H1 (cell line): Measurements from ENCODE around the gene CCDC183.

ENCODE experiments used
- CBX5 ChIP-seq: fragments of 300-800, 300-1000 bp; sonication (generic); IDR thresholded peaks from 2 replicates; pipeline ENCODE4 v1.7.1; 2016; ENCODE audit warnings: antibody characterized with exemption, low read length, low read depth
- EGR1 ChIP-seq: IDR thresholded peaks from 2 replicates; pipeline ENCODE4 v1.6.1; 2011; ENCODE audit warnings: low read depth, low read length, borderline replicate concordance
- HDAC2 ChIP-seq, 2 experiments: fragments of 300-600 bp in 1 of 2; sonication (generic) in 1 of 2; IDR thresholded peaks; 2 replicates each; pipeline ENCODE4 v1.6.1; 2011 to 2012; ENCODE audit warnings: low read depth in 2 of 2, low read length in 2 of 2, mild to moderate bottlenecking in 2 of 2, moderate library complexity in 2 of 2, borderline replicate concordance in 1 of 2, inconsistent platforms in 1 of 2
- JUN ChIP-seq: IDR thresholded peaks from 2 replicates; pipeline ENCODE4 v1.6.1; 2011; ENCODE audit warnings: low read depth, mild to moderate bottlenecking, improper control_type of control experiment, low read length
- KDM1A ChIP-seq: fragments of 200-600, 300-600 bp; sonication (generic); IDR thresholded peaks from 2 replicates; pipeline ENCODE4 v1.7.1; 2016; ENCODE audit warnings: mild to moderate bottlenecking, low read length, borderline replicate concordance
- SUZ12 ChIP-seq: fragments of 200-600 bp; sonication (generic); IDR thresholded peaks from 2 replicates; pipeline ENCODE4 v1.6.1; 2012; ENCODE audit warnings: mild to moderate bottlenecking, inconsistent platforms, low read length, moderate library complexity, mixed read lengths
- TCF12 ChIP-seq: IDR thresholded peaks from 2 replicates; pipeline ENCODE4 v1.6.1; 2011; ENCODE audit warnings: low read depth, mild to moderate bottlenecking, low read length
- TF ChIP-seq, protein P1 (sequence below), 3 experiments: IDR thresholded peaks; 1 replicate in 2 of 3; 2 replicates in 1 of 3; pipeline versions ENCODE4 v1.5.1 to v1.6.1; 2011; ENCODE audit warnings: low read length in 3 of 3, mild to moderate bottlenecking in 3 of 3, inconsistent platforms in 2 of 3, low read depth in 1 of 3, moderate library complexity in 1 of 3; ENCODE audit not compliant: insufficient read depth in 1 of 3; ENCODE audit errors: control extremely low read depth in 1 of 3

DNA sequence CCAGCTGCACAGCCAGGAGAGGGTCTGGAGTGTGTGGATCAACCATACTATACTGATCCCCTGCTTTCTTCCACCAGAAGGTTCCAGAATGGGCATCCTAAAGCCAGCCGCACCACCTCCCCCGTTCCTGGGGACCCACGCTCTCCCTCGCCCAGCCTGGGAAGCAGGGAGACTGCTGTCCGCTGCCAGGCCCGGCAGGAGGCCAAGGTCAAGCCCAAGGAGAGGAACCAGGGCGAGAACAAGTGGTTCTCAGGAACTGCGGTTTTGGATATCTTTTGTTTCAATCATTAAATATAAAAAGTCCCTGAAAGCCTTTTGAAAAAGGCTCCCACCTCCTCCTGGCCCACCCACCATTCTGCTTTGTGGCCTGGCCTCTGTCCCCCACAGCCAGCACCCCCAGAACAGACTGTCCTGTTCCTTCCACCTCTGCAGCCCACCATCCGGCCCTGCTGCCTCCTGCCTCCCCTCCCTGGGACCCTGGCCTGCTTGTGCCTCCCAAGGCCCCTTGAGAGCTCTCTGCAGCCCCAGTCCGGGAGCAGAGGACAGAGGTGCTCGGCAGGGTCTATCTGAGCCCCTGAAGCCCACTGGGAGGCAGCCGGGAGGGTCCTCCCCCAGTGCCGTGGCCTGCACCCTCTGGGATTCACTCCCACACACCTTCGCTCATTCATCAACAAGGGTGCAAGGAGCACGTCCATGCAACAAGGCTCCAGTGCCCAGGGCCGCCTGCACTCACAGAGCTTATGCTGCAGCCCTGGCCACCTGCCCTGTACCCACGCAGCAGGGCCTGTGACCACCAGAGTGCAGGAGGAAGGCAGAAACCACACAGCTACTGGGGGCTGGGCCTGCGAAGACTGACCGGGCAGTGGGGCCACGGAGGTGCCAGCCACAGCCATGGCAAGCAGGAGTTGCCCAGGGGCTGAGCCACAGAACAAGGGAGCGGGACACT is 47.2 kb upstream of the CCDC183 start:
- TF ChIP-seq, protein P1, sequence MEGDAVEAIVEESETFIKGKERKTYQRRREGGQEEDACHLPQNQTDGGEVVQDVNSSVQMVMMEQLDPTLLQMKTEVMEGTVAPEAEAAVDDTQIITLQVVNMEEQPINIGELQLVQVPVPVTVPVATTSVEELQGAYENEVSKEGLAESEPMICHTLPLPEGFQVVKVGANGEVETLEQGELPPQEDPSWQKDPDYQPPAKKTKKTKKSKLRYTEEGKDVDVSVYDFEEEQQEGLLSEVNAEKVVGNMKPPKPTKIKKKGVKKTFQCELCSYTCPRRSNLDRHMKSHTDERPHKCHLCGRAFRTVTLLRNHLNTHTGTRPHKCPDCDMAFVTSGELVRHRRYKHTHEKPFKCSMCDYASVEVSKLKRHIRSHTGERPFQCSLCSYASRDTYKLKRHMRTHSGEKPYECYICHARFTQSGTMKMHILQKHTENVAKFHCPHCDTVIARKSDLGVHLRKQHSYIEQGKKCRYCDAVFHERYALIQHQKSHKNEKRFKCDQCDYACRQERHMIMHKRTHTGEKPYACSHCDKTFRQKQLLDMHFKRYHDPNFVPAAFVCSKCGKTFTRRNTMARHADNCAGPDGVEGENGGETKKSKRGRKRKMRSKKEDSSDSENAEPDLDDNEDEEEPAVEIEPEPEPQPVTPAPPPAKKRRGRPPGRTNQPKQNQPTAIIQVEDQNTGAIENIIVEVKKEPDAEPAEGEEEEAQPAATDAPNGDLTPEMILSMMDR (IDR thresholded peaks at IDR 0.05; ENCODE audit: control extremely low read depth in 1 of 3, insufficient read depth in 1 of 3, low read depth in 1 of 3, low read length in 3 of 3) = no peak
- TF ChIP-seq HDAC2 (IDR thresholded peaks at IDR 0.05; ENCODE audit: borderline replicate concordance in 1 of 2, low read depth in 2 of 2, low read length in 2 of 2) (no peak), KDM1A (no peak), SUZ12 (no peak), CBX5 (no peak), JUN (no peak), TCF12 (no peak), EGR1 (no peak)
